ENCODE measurements around the gene PNKP. TPM values are rescaled to one million over a fixed set of nuclear protein-coding genes. Genes with fewer than 3 reads are reported as not detected.

Gene PNKP
- polyA plus RNA-seq, 1 experiment, result 13.0 TPM

- DNase-seq (ENCODE audit: low read depth, low spot score), result no peak
- H3K27me3 ChIP-seq (ENCODE audit: control insufficient read depth, insufficient read depth, low read length), result no peaks in the 10 kb centered on the region
- TF ChIP-seq CTCF (IDR thresholded peaks at IDR 0.05; ENCODE audit: low read depth, low read length), result no peak
- CTCF ChIA-PET, result no interaction called here
- no peak overlapping the region for H3K27ac ChIP-seq (ENCODE audit: low read depth, low read length)
- H3K4me3 ChIP-seq (ENCODE audit: low read depth, low read length), result no peak overlapping the region
- H3K9me3 ChIP-seq (ENCODE audit: control insufficient read depth, insufficient read depth, low read length), result peaks cover 6% of the 10 kb centered on the region
- POLR2A ChIA-PET, result no interaction called here
Observed at GRCh38 chr19:49848938-49849337, 18.4 kb downstream of the PNKP start.

- ChIA-PET POLR2A (interaction anchor here (0.7 to 0.8 kb wide), 2 partner anchors 80 to 374 kb away, joined by 3 to 4 read pairs; no protein-coding TSS in a partner anchor), CTCF (no interaction called here)
- no peak overlapping the region for H3K4me3 ChIP-seq (ENCODE audit: low read depth, low read length)
- TF ChIP-seq CTCF (IDR thresholded peaks at IDR 0.05; ENCODE audit: low read depth, low read length), result no peak
- DNase-seq (ENCODE audit: low read depth, low spot score), result peak; percentile 49
- peaks cover 6% of the 10 kb centered on the region for H3K9me3 ChIP-seq (ENCODE audit: control insufficient read depth, insufficient read depth, low read length)
- peak overlapping the region; percentile 31 for H3K27ac ChIP-seq (ENCODE audit: low read depth, low read length)
- H3K27me3 ChIP-seq (ENCODE audit: control insufficient read depth, insufficient read depth, low read length), result no peaks in the 10 kb centered on the region
Observed at GRCh38 chr19:49847731-49848696, 19.4 kb downstream of the PNKP start.

- no peaks in the 10 kb centered on the region for H3K27me3 ChIP-seq (ENCODE audit: control insufficient read depth, insufficient read depth, low read length)
- ChIA-PET CTCF (no interaction called here), POLR2A (interaction anchor here (0.6 kb wide), 1 partner anchor 713 kb away, joined by 8 read pairs; no protein-coding TSS in a partner anchor)
- no peak for TF ChIP-seq CTCF (IDR thresholded peaks at IDR 0.05; ENCODE audit: low read depth, low read length)
- H3K27ac ChIP-seq (ENCODE audit: low read depth, low read length), result no peak overlapping the region
- no peak for DNase-seq (ENCODE audit: low read depth, low spot score)
- no peak overlapping the region for H3K4me3 ChIP-seq (ENCODE audit: low read depth, low read length)
- H3K9me3 ChIP-seq (ENCODE audit: control insufficient read depth, insufficient read depth, low read length), result peaks cover 6% of the 10 kb centered on the region
Observed at GRCh38 chr19:49846408-49846807, 21.0 kb downstream of the PNKP start.

- H3K27me3 ChIP-seq (ENCODE audit: control insufficient read depth, insufficient read depth, low read length), result no peaks in the 10 kb centered on the region
- no peak overlapping the region for H3K4me3 ChIP-seq (ENCODE audit: low read depth, low read length)
- ChIA-PET CTCF (no interaction called here), POLR2A (no interaction called here)
- no peak for DNase-seq (ENCODE audit: low read depth, low spot score)
- TF ChIP-seq CTCF (IDR thresholded peaks at IDR 0.05; ENCODE audit: low read depth, low read length), result no peak
- H3K9me3 ChIP-seq (ENCODE audit: control insufficient read depth, insufficient read depth, low read length), result peaks cover 6% of the 10 kb centered on the region; the same call in 1 of the 2 replicates
- H3K27ac ChIP-seq (ENCODE audit: low read depth, low read length), result no peak overlapping the region
Observed at GRCh38 chr19:49845414-49845813, 22.0 kb downstream of the PNKP start.
